Fibroblast of upper back skin (primary cell): ENCODE data around the gene F8.
A peak's percentile ranks its signal among the peaks of the same experiment; 100 is the strongest.
"Not testable (repeated sequence)": the region's sequence is repeated elsewhere in the genome, so short reads cannot be mapped to it uniquely, and the experiment has no call there.

ENCODE experiments used
- DNase-seq: peaks from one replicate; pipeline ENCODE4 v3.0.0-alpha.2; 2013

Gene F8

DNA sequence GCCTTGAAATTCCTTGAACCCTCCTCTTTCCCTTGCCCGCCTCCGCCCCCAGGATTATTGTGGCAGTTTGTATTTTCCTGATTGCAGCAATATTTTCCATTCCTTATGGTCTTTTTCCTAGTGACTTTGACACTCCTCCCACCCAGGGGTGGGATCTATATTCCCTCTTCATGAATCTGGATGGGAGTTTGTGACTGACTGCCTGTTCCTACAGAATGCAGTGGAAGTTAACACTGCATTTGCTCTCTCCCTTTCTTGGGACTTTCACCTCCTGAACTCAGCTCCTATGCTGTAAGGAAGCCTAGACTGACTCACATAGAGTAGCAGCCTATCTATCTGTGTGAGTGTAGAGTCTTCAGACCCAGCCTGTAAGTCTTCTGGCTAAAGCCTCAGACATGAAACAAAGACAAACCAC lies 6.4 kb upstream of the F8 start:
- peak; percentile 18 for DNase-seq

DNA sequence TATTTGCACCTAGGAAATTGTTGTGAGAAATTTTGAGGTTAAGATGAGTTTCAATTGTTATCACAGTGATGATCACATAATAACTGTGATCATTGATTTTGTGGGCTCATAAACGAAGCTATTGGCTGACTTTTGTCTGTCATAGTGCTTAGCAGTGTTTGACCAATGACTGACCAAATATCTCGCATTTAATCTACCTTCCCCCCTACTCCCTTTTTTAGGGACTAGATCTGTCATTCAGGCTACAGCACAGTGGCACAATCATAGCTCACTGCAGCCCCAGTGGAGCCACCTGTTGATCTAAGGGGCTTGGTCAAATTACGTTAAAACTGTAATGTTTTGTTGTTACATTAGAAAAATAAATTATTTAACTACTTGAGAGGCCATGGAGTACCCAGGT lies 5.6 kb upstream of the F8 start:
- DNase-seq, result no peak

DNA sequence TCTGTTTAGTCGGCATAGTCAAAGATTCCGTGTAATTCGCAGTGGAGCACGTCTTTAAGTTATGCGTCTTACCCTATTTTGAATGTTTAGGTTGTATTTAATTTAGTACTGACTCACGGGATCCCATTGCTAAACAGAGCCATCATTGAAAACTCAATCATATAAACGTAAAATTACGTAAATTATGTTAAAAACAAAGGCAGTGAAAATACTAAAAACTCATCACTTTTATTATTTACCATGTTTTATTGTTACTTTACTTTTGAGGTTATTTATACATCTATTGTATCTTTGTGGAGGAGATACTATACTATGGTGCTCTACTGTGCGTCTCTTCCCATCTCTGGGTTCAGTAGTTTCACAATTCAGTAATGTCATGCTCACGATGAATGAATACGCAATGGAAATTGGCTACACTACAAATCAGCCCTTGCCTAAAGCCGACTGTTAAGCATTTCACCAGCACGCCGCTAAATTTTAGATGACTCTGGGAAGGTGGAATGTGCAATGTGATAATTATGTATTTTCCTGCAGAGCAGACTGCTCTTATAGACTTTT lies 5.1 kb upstream of the F8 start:
- DNase-seq, result peak; percentile 67

DNA sequence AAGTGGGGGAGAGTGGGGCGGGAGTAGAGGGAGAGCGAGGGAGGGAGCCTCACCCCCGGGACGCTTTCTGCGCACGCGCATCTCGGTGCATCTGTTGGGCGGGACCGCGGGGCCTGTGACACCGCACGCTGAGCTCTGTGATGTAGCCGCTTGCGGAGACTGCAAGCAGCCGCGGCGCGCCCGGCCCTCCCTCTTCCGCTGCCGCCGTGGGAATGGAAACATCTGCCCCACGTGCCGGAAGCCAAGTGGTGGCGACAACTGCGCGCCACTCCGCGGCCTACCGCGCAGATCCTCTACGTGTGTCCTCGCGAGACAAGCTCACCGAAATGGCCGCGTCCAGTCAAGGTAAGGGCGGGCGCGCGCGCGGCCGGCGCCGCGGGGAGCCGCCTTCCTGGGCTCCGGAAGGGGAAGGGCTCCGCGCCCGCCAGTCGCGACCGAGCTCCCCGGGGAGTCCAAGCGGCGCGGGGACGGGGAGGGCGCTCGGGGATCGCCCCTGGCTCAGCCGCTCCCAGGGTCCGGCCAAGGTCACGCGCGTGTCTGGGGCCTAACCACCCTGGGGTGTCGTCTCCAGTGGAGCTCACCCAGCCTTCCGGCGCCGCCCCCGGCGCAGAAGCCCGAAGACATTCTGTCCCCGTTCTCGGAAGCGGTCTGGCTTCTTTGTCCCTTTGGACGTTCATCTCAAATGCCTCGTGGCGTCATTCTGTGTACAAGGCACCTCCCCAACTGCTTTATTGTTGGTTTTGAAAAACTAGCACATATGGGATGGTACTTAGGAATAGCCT lies 4.4 kb upstream of the F8 start, which contains the start of gene FUNDC2:
TSS of gene FUNDC2 (plus strand) at position 118 of the 782 bp plus-strand sequence. CDS start at position 213, 95 bp downstream.
- peak; percentile 92 for DNase-seq

DNA sequence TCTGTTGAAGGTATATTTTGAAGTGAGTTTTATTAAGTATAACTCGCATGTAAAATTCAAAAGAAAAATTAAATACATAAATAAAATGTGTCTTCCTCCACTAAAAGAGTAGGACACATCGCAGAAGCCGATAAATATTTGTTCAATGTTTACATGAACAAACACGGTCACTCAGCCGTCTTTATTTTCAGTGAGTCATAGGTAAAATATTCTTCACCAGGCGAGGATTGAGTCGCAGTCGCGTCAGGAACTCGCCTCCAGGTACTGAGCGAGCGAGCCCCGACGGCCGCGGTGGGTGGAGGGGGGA lies 3.9 kb upstream of the F8 start:
- no peak for DNase-seq

DNA sequence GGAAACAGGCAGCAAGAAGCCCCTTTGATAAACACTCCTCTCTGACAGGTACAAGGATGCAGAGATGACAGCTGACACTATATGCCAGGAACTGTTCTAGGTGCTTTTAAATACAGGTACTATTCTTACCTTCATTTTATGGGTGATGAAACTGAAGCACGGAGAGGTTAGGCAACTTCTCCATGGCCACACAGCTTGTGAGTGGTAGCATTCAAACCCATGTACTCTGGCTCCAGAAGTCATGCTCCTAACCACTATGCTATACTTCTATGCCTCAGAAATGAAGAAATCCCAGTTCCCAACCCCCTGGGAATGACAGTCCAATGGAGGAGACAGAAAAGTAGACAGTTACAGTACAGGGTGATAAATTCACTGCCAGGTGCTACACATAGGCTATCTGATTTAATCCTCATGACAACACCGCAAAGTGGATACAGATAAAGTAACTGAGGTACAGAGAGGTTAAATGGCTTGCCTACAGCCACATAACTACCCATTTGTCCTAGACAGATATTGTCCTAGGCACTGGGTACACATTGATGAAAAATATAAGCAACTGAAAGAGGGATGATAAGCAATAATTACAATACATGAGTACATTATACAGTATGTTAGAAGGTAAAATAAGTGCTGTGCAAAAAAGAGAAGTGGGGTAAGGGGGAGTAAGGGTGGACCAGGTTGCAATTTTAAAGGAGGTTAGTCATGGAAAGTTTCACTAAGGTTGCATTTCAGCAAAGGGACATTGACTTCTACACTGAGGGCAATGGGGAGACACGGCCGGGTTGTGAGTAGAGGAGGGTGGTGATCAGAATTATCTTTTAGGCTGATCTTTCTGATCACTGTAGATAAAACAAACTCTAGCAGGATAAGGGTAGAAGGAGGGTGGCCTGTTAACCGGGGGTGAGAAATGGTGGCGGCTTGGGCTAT lies 1.6 kb upstream of the F8 start:
- DNase-seq, result no peak

DNA sequence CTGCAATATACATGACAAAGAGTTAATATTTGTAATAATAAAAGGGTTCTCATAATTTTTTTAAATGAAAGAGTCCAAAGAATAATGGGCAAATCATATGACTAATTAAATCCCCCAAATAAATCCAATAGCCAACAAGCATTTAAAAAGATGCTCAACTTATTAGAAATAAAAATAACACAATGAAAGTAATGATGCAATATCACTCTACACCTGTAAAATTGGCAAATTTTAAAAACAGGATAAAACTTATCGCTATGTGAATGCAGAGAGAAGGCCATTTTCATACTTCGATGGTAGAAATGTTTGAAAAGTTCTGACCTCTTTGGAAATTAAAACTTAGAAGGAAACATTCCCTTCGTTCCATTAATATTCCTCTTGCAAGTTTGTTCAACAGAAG lies 1.9 kb downstream of the F8 start:
- DNase-seq, result no peak

DNA sequence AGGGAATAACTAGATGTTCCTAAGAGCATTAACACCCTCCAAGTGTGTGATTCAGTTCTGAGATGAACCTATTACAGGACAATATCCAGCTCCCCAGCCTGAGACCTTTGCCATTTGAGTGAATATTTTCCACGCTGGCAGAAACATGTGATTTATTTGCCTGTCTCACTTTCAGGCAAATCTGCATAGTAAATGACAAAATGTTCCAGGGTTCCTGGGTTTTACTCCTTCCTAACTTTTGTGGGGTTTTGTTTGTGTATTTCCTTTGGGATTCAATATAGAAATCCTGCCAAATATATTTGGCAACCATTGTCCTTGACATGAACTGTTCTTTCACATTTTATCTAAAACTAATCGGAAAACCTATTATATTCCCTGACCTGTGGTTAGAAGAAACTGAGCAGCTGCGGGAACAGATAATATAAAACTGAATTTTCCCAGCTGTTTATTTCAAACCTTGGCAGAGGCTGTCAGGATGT lies 12.5 kb downstream of the F8 start:
- no peak for DNase-seq

DNA sequence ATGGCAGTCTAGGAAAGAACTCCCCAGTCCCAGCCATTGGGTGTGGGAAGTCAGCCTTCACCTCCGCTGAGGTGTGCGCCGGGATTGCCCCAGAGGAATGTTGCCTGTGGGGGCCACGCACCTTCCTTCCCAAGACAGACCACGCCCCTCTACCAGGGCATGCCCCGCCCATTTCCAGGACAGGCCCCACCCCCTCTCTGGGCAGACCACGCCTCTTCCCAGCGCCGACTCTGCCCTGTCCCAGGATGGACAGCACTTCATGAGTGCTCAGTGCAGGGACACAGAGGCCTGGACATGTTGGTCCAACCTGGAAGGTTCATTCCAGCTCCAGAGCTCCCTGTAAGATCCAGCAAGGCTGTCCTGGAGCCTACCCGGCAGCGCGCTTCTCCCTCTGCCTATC lies 13.9 kb downstream of the F8 start:
- not testable (repeated sequence) for DNase-seq

DNA sequence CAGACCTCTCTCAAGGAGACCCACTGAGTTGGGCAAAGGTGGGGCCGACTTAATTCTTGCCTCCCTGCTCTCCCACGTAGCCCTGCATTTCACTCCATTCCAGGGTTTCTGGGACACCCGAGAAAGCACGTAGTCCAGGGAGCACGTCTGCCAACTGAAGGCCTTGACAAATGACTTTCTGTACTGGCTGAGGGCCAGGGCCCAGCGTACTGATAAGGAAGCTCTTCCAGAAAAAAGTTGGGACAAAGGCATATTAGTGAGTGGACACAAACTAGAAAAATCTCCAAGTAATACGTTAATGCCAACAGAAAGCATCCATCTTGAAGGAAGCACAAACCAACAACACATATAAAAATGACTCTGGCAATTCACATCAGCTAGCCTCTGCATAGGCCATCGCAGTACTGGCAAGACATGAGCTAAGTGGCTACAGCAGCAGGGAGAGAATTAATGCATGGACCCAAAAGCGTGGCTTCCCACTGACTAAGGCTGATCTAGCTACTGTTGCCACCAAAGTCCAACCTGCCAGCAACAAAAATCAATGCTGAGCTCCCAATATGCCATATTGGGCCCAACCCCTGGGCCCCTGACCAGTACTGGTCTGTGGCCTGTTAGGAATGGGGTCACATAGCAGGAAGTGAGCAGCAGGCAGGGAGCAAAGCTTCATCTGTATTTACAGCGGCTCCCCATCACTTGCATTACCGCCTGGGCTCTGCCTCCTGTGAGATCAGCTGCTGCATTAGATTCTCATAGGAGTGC lies 15.4 kb downstream of the F8 start:
- not testable (repeated sequence) for DNase-seq

DNA sequence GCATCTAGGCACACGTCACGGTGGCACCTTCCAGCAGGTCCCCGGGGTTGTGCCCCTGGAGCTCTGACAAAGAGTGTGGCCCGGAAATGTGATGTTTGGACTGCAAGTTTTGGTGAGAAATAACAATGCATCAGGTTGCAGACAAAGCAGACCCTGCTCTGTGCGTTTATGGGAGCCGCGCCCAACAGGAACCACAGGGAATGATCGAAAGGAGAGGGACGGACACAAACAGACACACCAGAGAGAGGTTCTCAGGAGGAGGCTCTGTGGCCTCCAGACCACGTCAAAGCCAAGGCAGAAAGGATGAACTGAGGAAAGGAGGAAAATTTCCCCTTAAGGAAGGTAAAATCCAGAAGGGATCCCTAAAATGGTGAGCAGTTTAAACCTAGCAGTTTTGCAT lies 16.1 kb downstream of the F8 start:
- DNase-seq, result not testable (repeated sequence)

DNA sequence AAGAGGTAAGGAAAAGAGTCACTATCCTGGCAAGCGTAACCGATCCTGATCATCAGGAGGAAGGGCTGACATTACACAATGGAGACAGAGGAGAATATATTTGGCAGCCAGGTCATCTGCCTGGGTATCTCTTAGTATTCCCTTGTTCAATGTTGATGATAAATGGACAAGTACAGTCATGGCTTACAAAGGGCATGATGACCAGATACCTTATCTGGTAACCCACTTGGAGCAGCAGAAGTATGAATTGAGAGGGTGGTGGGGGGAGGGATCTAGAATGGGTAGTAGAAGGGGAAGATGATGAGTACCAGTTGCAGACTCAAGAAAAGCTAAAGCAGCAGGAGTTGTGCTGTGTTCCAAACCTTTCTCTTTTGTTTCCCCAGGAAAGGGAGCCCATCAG lies 17.3 kb downstream of the F8 start:
- DNase-seq, result no peak

DNA sequence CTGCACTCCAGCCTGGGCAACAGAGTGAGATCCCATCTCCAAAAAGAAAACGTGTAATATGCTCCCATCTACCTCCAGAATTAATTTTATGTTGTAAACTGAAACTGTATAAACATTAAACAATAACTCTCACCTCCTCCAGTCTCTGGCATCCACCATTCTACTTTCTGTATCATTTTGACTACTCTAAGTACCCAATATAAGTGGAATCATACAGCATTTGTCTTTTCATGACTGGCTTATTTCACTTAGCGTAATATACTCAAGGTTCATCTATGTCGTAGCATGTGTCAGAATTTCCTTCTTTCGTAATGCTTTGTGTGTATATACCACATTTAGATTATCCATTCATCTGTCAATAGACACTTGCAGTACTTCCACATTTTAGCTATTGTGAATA lies 20.6 kb downstream of the F8 start:
- DNase-seq, result no peak

DNA sequence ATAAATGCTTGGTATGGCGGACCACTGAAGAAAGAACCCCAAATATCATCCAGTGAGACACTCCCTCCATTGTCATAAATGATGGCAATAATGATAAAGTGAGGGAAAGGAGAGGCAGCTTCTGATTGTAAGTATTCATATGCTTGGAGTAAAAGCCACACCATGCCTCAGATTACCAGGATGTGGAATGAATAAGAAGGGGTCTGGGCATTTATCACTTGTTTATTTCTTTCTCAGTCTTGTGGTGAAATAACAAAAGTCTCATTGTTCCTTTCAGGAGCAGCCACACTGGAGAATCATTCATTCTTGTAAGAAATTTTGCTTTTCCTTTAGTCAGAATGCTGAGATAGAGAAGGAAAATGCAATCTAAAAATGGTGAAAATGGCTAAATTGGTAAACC lies 21.7 kb downstream of the F8 start:
- no peak for DNase-seq

DNA sequence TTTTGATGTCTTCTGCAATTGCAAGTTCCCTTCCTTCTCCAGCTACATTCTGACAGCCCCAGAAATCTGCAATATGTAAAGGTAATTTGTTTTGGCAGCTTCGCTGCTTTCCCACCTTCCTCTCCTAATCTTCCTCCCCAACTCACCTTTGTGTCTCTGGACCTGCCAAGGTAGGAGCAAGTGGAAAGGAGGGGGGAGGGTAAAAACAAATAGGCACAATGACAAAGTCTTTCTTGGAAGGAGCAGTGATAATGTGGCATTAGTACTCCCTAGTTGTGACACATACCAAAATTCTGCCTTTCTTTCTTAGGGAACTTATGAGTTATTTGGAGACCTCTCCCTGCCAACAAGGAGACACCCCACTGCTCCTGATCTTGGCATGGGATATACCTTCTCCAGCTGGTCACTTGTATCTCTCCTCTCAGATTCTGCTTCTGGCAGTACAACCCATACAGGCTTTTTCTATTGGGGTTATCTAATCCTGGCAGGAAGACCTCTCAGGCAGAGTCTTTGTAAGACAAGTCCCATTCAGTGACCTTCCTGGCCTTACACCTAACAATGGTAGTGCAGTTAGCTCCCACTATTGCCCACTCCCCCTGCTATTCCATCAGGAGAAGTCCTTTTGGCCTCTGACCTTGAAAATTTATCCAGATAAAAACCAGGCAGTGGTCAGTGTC lies 24.2 kb downstream of the F8 start:
- DNase-seq, result no peak

DNA sequence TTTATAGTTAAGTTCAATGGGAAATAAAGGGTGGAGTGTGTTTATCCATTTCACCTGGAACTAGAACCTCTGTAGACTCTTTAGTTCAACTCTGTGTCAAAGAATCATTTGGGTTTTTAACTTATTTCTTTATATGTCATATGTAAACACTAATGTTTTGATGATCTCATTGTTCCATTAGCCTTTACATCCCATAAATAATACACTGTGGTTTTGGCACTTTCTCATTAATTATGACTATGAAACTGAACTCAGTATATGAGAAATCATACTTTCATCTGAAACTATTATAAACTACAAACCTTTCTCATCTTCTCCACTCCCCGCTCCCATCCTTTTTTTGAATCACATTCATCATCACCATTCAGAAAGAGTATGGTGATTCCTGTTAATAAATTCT lies 31.0 kb downstream of the F8 start:
- DNase-seq, result no peak

DNA sequence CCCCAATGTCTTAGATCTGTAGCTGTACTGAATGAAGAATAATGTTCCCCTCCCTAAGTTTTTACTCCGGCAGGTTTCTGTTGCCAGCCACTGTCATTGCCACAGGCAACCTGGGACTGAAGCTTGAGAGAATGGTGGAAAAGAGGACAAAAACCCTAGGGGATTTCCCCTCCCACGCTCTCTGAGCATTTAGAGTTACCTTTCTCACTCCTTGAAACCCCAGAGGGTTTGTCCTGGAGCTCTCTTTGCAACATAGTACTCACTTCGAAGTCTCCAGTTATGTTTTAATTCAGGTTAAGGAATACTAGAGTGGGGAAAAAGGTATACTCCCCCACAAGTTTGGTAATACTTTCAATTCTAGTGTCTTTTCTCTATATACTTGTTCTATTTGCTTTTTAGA lies 31.5 kb downstream of the F8 start:
- DNase-seq, result no peak

DNA sequence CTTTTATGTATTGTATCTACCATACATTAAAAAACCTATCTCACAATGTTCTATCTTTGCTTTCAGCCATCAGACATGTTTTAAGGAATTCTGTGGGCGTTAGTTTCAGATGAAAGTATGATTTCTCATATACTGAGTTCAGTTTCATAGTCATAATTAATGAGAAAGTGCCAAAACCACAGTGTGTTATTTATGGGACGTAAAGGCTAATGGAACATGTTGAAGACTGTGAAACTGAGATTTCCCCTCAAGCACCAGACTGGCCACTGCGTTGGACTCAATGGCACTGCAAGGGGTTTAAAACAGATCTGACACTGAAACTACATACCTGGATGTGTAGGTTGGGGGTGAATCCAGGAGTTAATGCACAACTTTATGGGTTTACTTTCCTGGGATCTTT lies 32.0 kb downstream of the F8 start:
- DNase-seq, result no peak

DNA sequence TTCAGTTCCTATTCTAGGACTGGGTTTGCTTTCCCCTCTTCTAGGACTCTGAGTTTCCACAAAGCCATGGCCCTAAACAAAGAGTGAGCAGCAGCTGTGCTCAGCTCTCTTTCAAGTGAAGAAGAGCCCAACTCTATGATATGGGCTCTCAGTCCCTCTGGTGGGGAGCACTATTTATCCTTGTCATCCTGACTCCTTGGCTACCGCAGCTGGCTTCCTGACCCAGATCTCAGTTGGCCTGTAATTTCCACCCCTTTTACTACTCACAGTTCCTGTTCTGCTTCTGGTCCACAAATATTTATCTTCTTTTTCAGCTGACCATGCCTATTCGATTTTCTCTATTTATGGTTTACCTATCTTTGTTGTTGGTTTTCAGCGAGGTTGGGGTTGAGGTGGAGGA lies 33.8 kb downstream of the F8 start:
- DNase-seq, result no peak

DNA sequence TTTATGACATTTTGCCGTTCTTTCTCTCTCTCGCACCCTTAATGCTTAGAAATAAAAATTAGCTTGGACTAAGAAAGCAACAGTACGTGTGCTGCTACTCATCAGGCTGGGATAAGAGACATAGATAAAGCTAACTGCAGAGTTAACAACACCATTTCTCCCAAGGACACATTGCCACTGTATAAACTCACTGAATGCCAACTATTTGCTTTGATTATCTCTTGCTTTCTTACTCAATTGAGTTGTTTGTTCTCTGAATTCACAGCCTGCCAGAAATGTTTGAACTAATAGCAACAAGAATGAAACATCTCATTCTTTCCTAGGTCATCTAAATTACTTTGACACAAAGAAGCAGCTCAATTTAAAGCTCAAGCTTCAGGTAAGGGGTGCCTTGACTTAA lies 34.6 kb downstream of the F8 start:
- DNase-seq, result no peak

DNA sequence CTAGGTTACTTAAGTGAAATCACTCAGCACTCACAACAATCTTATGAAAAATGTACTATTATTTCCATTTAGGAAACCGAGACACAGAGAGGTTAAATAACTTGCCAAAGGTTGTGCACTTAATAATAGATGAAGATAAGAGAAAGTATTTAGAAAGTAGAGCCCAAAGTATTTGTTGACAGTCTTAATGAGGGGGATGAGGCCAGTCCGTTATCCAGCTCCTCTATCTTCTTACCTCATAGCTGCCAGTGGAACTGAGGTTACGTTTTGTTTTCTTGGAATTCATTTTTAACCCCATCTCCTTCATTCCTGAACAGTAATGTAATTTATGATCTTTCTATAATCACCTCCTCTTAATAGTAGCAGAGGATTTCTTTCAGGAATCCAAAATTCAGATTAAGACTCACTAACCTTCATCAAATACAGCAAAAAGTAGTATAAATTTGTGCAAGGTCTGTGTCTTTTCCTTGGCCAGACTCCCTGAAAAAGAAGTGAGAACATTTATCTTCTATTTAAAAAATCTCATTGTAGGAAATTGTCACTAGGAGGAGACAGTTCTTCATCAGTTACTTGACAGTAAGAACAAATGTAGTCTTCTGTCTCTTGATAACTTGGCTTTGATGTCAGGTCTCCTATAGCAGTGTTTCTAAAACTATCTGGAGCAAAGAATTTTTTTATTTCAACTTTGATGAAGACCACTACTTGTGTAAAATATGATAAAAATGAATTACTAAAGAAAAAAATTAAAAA lies 35.5 kb downstream of the F8 start:
- DNase-seq, result no peak

DNA sequence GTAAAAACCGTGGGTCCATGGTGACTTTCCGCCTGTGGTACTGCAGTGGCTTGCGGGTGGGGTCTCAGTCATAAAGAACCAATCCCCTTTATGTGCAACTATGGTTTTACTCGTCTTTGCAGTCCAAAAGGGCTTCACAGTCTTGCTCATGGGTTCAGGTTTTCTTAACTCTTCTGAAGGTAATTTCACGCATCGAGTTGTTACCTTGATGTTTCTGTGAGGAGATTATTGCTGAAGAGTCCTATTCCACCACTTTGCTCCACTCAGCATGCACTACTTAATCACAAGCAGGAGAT lies 41.5 kb downstream of the F8 start:
- DNase-seq, result no peak
